Neural cell (in vitro differentiated cells): Measurements from ENCODE around the gene NOP10. TPM values are rescaled to one million over a fixed set of nuclear protein-coding genes. Genes with fewer than 3 reads are reported as not detected.
A peak's percentile ranks its signal among the peaks of the same experiment; 100 is the strongest.
"Not testable (repeated sequence)": the region's sequence is repeated elsewhere in the genome, so short reads cannot be mapped to it uniquely, and the experiment has no call there.

Source experiments
- H2AFZ ChIP-seq: fragments of 200-600, 300-800 bp; sonication (generic), shearing (Covaris generic); 2 replicates; pipeline ENCODE4 v1.6.0; 2014; ENCODE audit warnings: low read depth, mild to moderate bottlenecking, antibody characterized with exemption, low read length, moderate library complexity
- H3F3A ChIP-seq: fragments of 200-600 bp; shearing (Covaris generic); 2 replicates; pipeline ENCODE4 v1.6.1; 2016; ENCODE audit warnings: mild to moderate bottlenecking, moderate library complexity, mixed read lengths, antibody characterized with exemption, low read length; ENCODE audit not compliant: insufficient read depth, poor library complexity, severe bottlenecking
- H3K27ac ChIP-seq: fragments of 200-600, 300-800 bp; sonication (generic), shearing (Covaris generic); 2 replicates; pipeline ENCODE4 v1.5.1; 2014; ENCODE audit warnings: mild to moderate bottlenecking, low read length, moderate library complexity
- H3K27me3 ChIP-seq: fragments of 300-800, 200-600 bp; sonication (generic), shearing (Covaris generic); 2 replicates; pipeline ENCODE4 v1.6.0; 2014; ENCODE audit warnings: mild to moderate bottlenecking, low read depth, low read length, moderate library complexity; ENCODE audit not compliant: insufficient read depth
- H3K36me3 ChIP-seq: fragments of 300-800, 200-600 bp; sonication (generic), shearing (Covaris generic); 2 replicates; pipeline ENCODE4 v1.5.1; 2014; ENCODE audit warnings: mild to moderate bottlenecking, antibody characterized with exemption, low read length, moderate library complexity; ENCODE audit not compliant: insufficient read depth
- H3K4me2 ChIP-seq: fragments of 300-800, 200-600 bp; sonication (generic), shearing (Covaris generic); 2 replicates; pipeline ENCODE4 v1.6.0; 2014; ENCODE audit warnings: mild to moderate bottlenecking, low read length
- H3K4me3 ChIP-seq: fragments of 300-800, 200-600 bp; sonication (generic), shearing (Covaris generic); 2 replicates; pipeline ENCODE4 v1.5.1; 2014; ENCODE audit warnings: mild to moderate bottlenecking, low read length, moderate library complexity
- H3K79me2 ChIP-seq: fragments of 200-600 bp; shearing (Covaris generic); replicated peaks from 2 replicates; pipeline ENCODE4 v1.6.0; 2014; ENCODE audit warnings: mild to moderate bottlenecking, low read length, moderate library complexity; ENCODE audit not compliant: insufficient read depth
- H3K9ac ChIP-seq: fragments of 300-800, 200-600 bp; sonication (generic), shearing (Covaris generic); 2 replicates; pipeline ENCODE4 v1.6.1; 2016; ENCODE audit warnings: mild to moderate bottlenecking, low read length, mixed read lengths
- H3K9me2 ChIP-seq: fragments of 200-600 bp; shearing (Covaris generic); 2 replicates; pipeline ENCODE4 v1.6.1; 2016; ENCODE audit warnings: mild to moderate bottlenecking, low read length, mixed read lengths; ENCODE audit not compliant: insufficient read depth
- H3K9me3 ChIP-seq: fragments of 200-600, 300-800 bp; sonication (generic), shearing (Covaris generic); 2 replicates; pipeline ENCODE4 v1.6.1; 2016; ENCODE audit warnings: mild to moderate bottlenecking, mixed run types, low read length, moderate library complexity, mixed read lengths
- H4K20me1 ChIP-seq: fragments of 200-600 bp; shearing (Covaris generic); 2 replicates; pipeline ENCODE4 v1.6.1; 2016; ENCODE audit warnings: mild to moderate bottlenecking, mixed run types; ENCODE audit not compliant: insufficient read depth
- EP300 ChIP-seq: fragments of 450-650 bp; conservative IDR thresholded peaks from 2 replicates; pipeline ENCODE4 v1.6.1; 2014; ENCODE audit warnings: antibody characterized with exemption, mild to moderate bottlenecking, moderate library complexity; ENCODE audit not compliant: poor library complexity, severe bottlenecking
- EZH2 ChIP-seq: fragments of 200-600, 300-800 bp; shearing (Covaris generic), sonication (generic); IDR thresholded peaks from 2 replicates; pipeline ENCODE4 v1.6.1; 2014; ENCODE audit warnings: antibody characterized with exemption, low read length, borderline replicate concordance, mild to moderate bottlenecking; ENCODE audit not compliant: insufficient read depth, poor library complexity, severe bottlenecking
- MXI1 ChIP-seq: fragments of 450-650 bp; conservative IDR thresholded peaks from 2 replicates; pipeline ENCODE4 v1.6.1; 2014; ENCODE audit warnings: antibody characterized with exemption, mild to moderate bottlenecking; ENCODE audit not compliant: poor library complexity, severe bottlenecking
- POLR2AphosphoS5 ChIP-seq: IDR thresholded peaks from 2 replicates; pipeline ENCODE4 v1.6.1; 2012
- RAD21 ChIP-seq: fragments of 450-650 bp; conservative IDR thresholded peaks from 2 replicates; pipeline ENCODE4 v1.6.1; 2014; ENCODE audit warnings: antibody characterized with exemption, mild to moderate bottlenecking, moderate library complexity
- SMC3 ChIP-seq: fragments of 450-650 bp; conservative IDR thresholded peaks from 2 replicates; pipeline ENCODE4 v1.6.1; 2014; ENCODE audit warnings: antibody characterized with exemption, mild to moderate bottlenecking, moderate library complexity; ENCODE audit not compliant: poor library complexity
- TAF1 ChIP-seq: IDR thresholded peaks from 2 replicates; pipeline ENCODE4 v1.6.1; 2012; ENCODE audit warnings: low read depth
- polyA minus RNA-seq: library from RNA; depleted of rRNA, polyadenylated mRNA; stranded (reverse); fragments of >200 nt; gene quantifications from 2 replicates; pipeline ENCODE4 v1.2.3, GENCODE V29; 2014
- polyA plus RNA-seq: library from polyadenylated mRNA; depleted of rRNA; stranded (reverse); fragments of >200 nt; gene quantifications from 2 replicates; pipeline ENCODE4 v1.2.3, GENCODE V29; 2014
- TF ChIP-seq, protein P1 (sequence below): fragments of 450-650 bp; IDR thresholded peaks from 2 replicates; pipeline ENCODE4 v1.5.1; 2014; ENCODE audit warnings: antibody characterized with exemption, mild to moderate bottlenecking, moderate library complexity; ENCODE audit not compliant: poor library complexity, severe bottlenecking
- TF ChIP-seq, protein P2 (sequence below): IDR thresholded peaks from 2 replicates; pipeline ENCODE4 v1.6.1; 2012; ENCODE audit warnings: borderline replicate concordance

NOP10 gene
- 263 and 288 TPM in 2 replicates for polyA plus RNA-seq
- polyA minus RNA-seq = 60.9 and 86.7 TPM in 2 replicates

DNA sequence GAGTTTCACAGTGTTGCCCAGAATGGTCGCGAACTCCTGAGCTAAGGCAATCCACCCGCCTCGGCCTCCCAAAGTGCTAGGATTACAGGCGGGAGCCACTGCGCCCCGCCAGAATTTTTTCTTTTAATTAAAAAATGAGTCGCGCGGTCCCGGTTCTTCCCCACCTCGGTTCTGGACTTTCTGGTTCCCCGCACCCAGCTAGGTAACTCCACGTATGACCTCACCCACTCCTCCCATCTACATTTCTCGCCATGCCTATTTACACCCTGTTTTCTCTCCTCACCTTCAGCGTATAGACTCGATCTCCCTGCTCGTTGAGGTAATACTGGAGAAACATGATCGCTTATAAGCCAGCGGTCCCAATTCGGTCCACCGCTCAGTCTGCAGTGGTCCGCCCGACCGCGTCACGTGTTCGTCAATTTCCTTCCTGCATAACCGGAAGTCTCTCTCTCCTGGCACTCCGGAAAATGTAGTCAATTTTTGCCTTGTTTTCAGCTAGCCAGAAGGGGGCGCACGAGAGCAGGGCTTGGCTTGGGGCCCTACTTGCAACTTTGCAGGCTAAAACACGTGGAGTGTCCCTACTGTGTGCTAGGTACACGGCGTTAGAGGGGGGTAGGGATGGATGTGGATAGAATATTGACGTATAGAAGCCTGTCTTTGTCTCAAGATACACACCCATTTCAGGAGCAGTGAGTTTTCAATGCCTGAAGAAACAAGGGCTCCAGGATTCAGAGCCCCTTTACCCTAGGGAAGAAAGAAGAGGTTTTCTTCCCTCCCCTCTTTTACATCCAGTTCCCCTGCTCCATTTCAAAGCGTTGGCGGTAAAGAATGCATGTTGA, at the start of gene NOP10, which contains the start of gene NUTM1:
TSS of gene NOP10 (minus strand) at position 400 of the 839 bp plus-strand sequence. CDS start at position 337, 63 bp downstream.
TSS of gene NUTM1 (plus strand) at position 579 of the 839 bp plus-strand sequence. CDS start 382 bp downstream, outside the sequence.
- H3K9me3 ChIP-seq = no peaks in the 10 kb centered on the region
- peak within 1 kb of the TSS; percentile 99 for H2AFZ ChIP-seq
- H3F3A ChIP-seq = no peaks in the 10 kb centered on the region
- H3K9ac ChIP-seq = peak within 1 kb of the TSS; percentile 79
- peak within 1 kb of the TSS; percentile 24 for H3K4me2 ChIP-seq
- TF ChIP-seq, protein P1, sequence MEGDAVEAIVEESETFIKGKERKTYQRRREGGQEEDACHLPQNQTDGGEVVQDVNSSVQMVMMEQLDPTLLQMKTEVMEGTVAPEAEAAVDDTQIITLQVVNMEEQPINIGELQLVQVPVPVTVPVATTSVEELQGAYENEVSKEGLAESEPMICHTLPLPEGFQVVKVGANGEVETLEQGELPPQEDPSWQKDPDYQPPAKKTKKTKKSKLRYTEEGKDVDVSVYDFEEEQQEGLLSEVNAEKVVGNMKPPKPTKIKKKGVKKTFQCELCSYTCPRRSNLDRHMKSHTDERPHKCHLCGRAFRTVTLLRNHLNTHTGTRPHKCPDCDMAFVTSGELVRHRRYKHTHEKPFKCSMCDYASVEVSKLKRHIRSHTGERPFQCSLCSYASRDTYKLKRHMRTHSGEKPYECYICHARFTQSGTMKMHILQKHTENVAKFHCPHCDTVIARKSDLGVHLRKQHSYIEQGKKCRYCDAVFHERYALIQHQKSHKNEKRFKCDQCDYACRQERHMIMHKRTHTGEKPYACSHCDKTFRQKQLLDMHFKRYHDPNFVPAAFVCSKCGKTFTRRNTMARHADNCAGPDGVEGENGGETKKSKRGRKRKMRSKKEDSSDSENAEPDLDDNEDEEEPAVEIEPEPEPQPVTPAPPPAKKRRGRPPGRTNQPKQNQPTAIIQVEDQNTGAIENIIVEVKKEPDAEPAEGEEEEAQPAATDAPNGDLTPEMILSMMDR = peak; percentile 99
- TF ChIP-seq MXI1 = peak; percentile 91
- TF ChIP-seq EP300 = peak; percentile 57
- TF ChIP-seq SMC3 = peak; percentile 84
- TF ChIP-seq, protein P2, sequence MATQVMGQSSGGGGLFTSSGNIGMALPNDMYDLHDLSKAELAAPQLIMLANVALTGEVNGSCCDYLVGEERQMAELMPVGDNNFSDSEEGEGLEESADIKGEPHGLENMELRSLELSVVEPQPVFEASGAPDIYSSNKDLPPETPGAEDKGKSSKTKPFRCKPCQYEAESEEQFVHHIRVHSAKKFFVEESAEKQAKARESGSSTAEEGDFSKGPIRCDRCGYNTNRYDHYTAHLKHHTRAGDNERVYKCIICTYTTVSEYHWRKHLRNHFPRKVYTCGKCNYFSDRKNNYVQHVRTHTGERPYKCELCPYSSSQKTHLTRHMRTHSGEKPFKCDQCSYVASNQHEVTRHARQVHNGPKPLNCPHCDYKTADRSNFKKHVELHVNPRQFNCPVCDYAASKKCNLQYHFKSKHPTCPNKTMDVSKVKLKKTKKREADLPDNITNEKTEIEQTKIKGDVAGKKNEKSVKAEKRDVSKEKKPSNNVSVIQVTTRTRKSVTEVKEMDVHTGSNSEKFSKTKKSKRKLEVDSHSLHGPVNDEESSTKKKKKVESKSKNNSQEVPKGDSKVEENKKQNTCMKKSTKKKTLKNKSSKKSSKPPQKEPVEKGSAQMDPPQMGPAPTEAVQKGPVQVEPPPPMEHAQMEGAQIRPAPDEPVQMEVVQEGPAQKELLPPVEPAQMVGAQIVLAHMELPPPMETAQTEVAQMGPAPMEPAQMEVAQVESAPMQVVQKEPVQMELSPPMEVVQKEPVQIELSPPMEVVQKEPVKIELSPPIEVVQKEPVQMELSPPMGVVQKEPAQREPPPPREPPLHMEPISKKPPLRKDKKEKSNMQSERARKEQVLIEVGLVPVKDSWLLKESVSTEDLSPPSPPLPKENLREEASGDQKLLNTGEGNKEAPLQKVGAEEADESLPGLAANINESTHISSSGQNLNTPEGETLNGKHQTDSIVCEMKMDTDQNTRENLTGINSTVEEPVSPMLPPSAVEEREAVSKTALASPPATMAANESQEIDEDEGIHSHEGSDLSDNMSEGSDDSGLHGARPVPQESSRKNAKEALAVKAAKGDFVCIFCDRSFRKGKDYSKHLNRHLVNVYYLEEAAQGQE = peak; percentile 63
- TF ChIP-seq RAD21 = peak; percentile 79
- TF ChIP-seq TAF1 = peak; percentile 76
- peak; percentile 94 for TF ChIP-seq POLR2AphosphoS5
- no peak for TF ChIP-seq EZH2
- peak within 1 kb of the TSS; percentile 77 for H3K4me3 ChIP-seq
- peak within 1 kb of the TSS; percentile 89 for H3K27ac ChIP-seq
- no peaks in the 10 kb centered on the region for H3K36me3 ChIP-seq
- H3K27me3 ChIP-seq = no peaks in the 10 kb centered on the region
- peaks cover 12% of the 10 kb centered on the region for H3K79me2 ChIP-seq
- no peaks in the 10 kb centered on the region for H4K20me1 ChIP-seq
- no peaks in the 10 kb centered on the region for H3K9me2 ChIP-seq

DNA sequence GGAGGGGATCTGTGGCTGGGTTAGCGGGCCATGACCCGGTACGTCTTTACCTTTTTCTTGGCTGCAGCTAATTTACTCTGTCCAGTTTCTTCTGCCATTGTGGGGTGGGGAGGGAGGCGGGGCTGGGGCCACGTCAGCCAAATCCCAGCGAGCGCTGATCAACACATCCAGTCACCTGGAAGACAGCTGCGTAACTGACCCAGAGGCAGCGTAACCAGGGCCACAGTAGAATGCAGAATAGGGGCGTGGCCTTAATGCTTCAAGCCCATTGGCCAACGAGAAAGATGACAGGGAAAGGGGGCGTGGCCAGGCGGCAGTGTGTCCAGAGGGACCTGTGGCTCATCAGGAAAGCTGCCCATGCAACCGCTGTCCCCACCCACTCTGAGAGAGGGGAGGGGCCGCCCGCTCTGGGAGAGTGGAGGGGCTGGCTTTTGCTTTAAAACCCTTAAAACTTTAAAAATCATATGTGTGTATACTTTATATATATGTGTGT, 46.7 kb upstream of the NOP10 start:
- H3F3A ChIP-seq, H3K9me3 ChIP-seq, H2AFZ ChIP-seq, H3K4me2 ChIP-seq, H3K36me3 ChIP-seq, H3K9ac ChIP-seq, H3K4me3 ChIP-seq, H3K9me2 ChIP-seq, H4K20me1 ChIP-seq, H3K79me2 ChIP-seq, H3K27ac ChIP-seq, H3K27me3 ChIP-seq: not testable (repeated sequence)

DNA sequence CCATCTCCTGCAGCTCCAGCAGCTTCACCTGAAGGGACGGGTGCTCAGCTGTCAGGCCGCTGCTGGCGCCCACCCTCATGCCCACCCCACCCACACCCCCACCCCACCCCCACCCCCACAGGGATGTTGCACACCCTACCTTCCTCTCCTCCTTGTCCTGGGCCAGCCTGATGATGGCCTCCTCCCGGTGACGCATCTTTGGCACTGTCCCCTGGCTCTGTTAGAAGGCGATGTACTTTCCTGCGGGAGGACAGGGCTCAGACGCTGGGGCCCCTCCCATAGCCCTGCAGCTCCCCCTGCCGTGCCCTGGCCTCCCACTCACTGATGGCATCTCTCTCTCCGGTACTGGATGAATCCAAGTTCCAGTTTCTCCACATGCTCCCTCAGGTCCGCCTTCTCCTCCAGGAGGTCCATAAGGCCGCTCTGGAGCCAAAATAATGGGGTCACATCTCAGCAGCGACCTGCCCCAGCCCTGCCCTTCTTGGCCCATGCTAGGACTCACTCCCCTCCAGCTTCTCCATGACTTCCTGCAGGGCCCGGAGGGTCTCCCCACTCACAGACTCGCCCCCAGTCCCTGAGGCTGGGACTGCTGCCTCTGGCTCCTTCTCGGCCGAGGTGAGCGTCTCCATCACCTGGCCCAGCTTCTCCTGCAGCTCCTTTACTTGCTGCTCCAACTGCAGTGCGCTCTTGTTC, 39.0 kb upstream of the NOP10 start:
- not testable (repeated sequence) for H3K4me2 ChIP-seq

DNA sequence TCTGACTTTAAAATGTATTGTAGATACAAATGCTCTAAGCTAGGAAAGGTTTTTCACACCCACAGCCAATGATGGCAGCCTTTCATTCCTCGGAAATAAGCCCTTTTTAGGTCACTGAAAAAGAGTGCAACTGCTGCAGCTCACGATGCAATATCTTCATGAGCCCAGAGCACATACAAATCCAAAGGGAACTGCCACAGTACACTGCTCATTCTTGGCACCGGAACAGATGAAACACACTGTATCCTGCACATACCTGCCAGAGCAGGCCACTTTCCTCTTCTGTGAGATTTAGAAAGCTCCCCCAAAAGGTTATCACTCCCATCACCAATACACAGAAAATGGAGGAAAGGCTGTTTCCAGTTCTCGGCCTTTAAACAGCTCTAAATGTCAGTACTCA, 37.6 kb upstream of the NOP10 start:
- not testable (repeated sequence) for H3K9me3 ChIP-seq, H3K36me3 ChIP-seq, H3F3A ChIP-seq, H3K9me2 ChIP-seq, H2AFZ ChIP-seq, H3K9ac ChIP-seq, H4K20me1 ChIP-seq, H3K27me3 ChIP-seq, H3K27ac ChIP-seq, H3K4me2 ChIP-seq, H3K79me2 ChIP-seq, H3K4me3 ChIP-seq

More for the DNA sequence above, 39.0 kb upstream of the NOP10 start:
- not testable (repeated sequence) for H3K9me2 ChIP-seq, H2AFZ ChIP-seq, H3K27me3 ChIP-seq, H3F3A ChIP-seq, H4K20me1 ChIP-seq, H3K27ac ChIP-seq, H3K4me3 ChIP-seq, H3K79me2 ChIP-seq, H3K36me3 ChIP-seq, H3K9ac ChIP-seq, H3K9me3 ChIP-seq
